Panc1 (cell line): ENCODE data around the gene NLRP9. TPM values are rescaled to one million over a fixed set of nuclear protein-coding genes. Genes with fewer than 3 reads are reported as not detected.

Experiments
- ATAC-seq: fragments of 200-7000 bp; cut with Tn5 transposase; 2 replicates; pipeline ENCODE4 v1.9.1; 2020; ENCODE audit warnings: mild to moderate bottlenecking, moderate library complexity
- BruUV-seq: library from RNA; stranded (reverse); fragments of 400-500 nt; replicated peaks from 2 replicates; lab custom pipeline; 2021; lab: Mats Ljungman, UMichigan
- CTCF ChIA-PET: fragments of 300-600 bp; sonication (Branson Sonifier 250); formaldehyde crosslinking; loops from one replicate; lab custom pipeline; 2022; ENCODE audit warnings: antibody characterized with exemption; lab: Charles Lee
- POLR2A ChIA-PET: fragments of 300-600 bp; sonication (Branson Sonifier 250); formaldehyde crosslinking; loops from one replicate; lab custom pipeline; 2022; ENCODE audit warnings: antibody characterized with exemption; lab: Charles Lee
- DNase-seq: peaks from one replicate; pipeline ENCODE4 v3.0.0-alpha.2; 2010; ENCODE audit warnings: low read depth, low spot score
- H3K27ac ChIP-seq: 2 replicates; pipeline ENCODE4 v1.5.1; 2011; ENCODE audit warnings: mild to moderate bottlenecking, low read length, inconsistent platforms
- H3K27me3 ChIP-seq: fragments of 200-500 bp; sonication (Bioruptor generic); 2 replicates; pipeline ENCODE4 v1.6.0; 2014; ENCODE audit warnings: low read length, inconsistent platforms; ENCODE audit not compliant: control insufficient read depth, insufficient read depth
- H3K36me3 ChIP-seq: fragments of 200-500 bp; sonication (Bioruptor generic); 2 replicates; pipeline ENCODE4 v1.5.1; 2014; ENCODE audit warnings: inconsistent platforms, mild to moderate bottlenecking, low read length, moderate library complexity; ENCODE audit not compliant: control insufficient read depth, insufficient read depth
- H3K4me1 ChIP-seq: 2 replicates; pipeline ENCODE4 v1.5.1; 2011; ENCODE audit warnings: inconsistent platforms, mild to moderate bottlenecking, low read length, moderate library complexity; ENCODE audit not compliant: control insufficient read depth, insufficient read depth
- H3K4me3 ChIP-seq, 2 experiments: 2 replicates each; pipeline ENCODE4 v1.5.1; 2011 to 2012; ENCODE audit warnings: low read depth in 2 of 2, low read length in 2 of 2, mild to moderate bottlenecking in 2 of 2, inconsistent platforms in 1 of 2, moderate library complexity in 1 of 2
- H3K9me3 ChIP-seq: fragments of 200-500 bp; sonication (Bioruptor generic); 2 replicates; pipeline ENCODE4 v1.5.1; 2014; ENCODE audit warnings: low read depth, mild to moderate bottlenecking, inconsistent platforms, low read length, moderate library complexity; ENCODE audit not compliant: control insufficient read depth, insufficient read depth
- POLR2AphosphoS5 ChIP-seq: IDR thresholded peaks from 2 replicates; pipeline ENCODE4 v1.6.1; 2012; ENCODE audit warnings: mild to moderate bottlenecking, low read depth, low read length, moderate library complexity
- SIN3A ChIP-seq: IDR thresholded peaks from 2 replicates; pipeline ENCODE4 v1.6.1; 2012; ENCODE audit warnings: low read depth, mild to moderate bottlenecking, low read length, moderate library complexity, borderline replicate concordance; ENCODE audit not compliant: insufficient read depth
- TCF7L2 ChIP-seq: IDR thresholded peaks from 2 replicates; pipeline ENCODE4 v1.6.1; 2011; ENCODE audit warnings: mild to moderate bottlenecking, low read depth, low read length, inconsistent platforms
- in situ Hi-C: cut with HindIII; loops from 2 replicates; pipeline ENCODE4 v1.10.0; 2016; ENCODE audit warnings: low sequenced_read_pairs, low pct_unique_long_range_greater_than_20kb
- intact Hi-C: fragments of 100-400 bp; cut with micrococcal nuclease; formaldehyde crosslinking; loops from one replicate; pipeline ENCODE4 v1.10.0; 2022; ENCODE audit not compliant: unreplicated experiment
- total RNA-seq: library from RNA; stranded (reverse); gene quantifications from one replicate; pipeline ENCODE4 v1.2.1, GENCODE V29; 2021; ENCODE audit not compliant: unreplicated experiment
- TF ChIP-seq, protein P1 (sequence below), 2 experiments: IDR thresholded peaks; 2 replicates each; pipeline ENCODE4 v1.6.1; 2011 to 2012; ENCODE audit warnings: low read depth in 2 of 2, control low read depth in 1 of 2, low read length in 1 of 2, mild to moderate bottlenecking in 1 of 2, moderate library complexity in 1 of 2; ENCODE audit not compliant: insufficient read depth in 1 of 2
- TF ChIP-seq, protein P2 (sequence below): fragments of 450-650 bp; IDR thresholded peaks from 2 replicates; pipeline ENCODE4 v1.5.1; 2017; ENCODE audit warnings: mild to moderate bottlenecking

The NLRP9 gene
- total RNA-seq, 1 experiment from 2014 or later: not detected

- POLR2A ChIA-PET: no interaction called here
Measured at GRCh38 chr19:55693336-55693974, 44.7 kb downstream of the NLRP9 start.

DNA sequence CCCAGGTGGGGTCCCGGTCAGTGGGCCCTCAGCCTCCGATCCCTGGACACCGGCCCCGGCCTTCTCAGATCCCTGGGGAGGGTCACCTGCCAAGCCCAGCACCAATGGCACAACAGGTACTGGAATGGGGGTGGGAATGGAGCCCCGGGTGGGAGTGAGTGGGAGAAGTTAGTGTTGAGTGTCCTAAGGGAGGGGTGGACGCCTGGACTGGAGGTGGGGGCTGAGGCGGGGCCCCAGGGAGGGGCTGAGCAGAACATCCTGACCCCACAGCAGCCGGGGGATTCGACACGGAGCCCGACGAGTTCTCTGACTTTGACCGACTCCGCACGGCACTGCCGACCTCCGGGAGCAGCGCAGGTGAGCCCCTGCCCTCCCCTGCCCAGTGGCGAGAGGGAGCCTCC is 45.5 kb downstream of the NLRP9 start:
- BruUV-seq: no TSS peak
- intact Hi-C loops: no loop called here
- POLR2A ChIA-PET: no interaction called here

More at GRCh38 chr19:55693336-55693974, 44.7 kb downstream of the NLRP9 start:
- CTCF ChIA-PET: no interaction called here
- Histone ChIP-seq H3K36me3 (peaks cover 5% of the 10 kb centered on the region), H3K27me3 (no peaks in the 10 kb centered on the region), H3K27ac (no peak overlapping the region), H3K9me3 (no peaks in the 10 kb centered on the region), H3K4me1 (no peaks in the 10 kb centered on the region), H3K4me3 (no peak overlapping the region)
- DNase-seq (no peak), ATAC-seq (no peak)
- TF ChIP-seq TCF7L2 (no peak), SIN3A (no peak), POLR2AphosphoS5 (no peak)
- TF ChIP-seq, protein P1, sequence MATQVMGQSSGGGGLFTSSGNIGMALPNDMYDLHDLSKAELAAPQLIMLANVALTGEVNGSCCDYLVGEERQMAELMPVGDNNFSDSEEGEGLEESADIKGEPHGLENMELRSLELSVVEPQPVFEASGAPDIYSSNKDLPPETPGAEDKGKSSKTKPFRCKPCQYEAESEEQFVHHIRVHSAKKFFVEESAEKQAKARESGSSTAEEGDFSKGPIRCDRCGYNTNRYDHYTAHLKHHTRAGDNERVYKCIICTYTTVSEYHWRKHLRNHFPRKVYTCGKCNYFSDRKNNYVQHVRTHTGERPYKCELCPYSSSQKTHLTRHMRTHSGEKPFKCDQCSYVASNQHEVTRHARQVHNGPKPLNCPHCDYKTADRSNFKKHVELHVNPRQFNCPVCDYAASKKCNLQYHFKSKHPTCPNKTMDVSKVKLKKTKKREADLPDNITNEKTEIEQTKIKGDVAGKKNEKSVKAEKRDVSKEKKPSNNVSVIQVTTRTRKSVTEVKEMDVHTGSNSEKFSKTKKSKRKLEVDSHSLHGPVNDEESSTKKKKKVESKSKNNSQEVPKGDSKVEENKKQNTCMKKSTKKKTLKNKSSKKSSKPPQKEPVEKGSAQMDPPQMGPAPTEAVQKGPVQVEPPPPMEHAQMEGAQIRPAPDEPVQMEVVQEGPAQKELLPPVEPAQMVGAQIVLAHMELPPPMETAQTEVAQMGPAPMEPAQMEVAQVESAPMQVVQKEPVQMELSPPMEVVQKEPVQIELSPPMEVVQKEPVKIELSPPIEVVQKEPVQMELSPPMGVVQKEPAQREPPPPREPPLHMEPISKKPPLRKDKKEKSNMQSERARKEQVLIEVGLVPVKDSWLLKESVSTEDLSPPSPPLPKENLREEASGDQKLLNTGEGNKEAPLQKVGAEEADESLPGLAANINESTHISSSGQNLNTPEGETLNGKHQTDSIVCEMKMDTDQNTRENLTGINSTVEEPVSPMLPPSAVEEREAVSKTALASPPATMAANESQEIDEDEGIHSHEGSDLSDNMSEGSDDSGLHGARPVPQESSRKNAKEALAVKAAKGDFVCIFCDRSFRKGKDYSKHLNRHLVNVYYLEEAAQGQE (IDR thresholded peaks at IDR 0.05; ENCODE audit: insufficient read depth in 1 of 2, low read depth in 2 of 2, low read length in 1 of 2): no peak
- TF ChIP-seq, protein P2, sequence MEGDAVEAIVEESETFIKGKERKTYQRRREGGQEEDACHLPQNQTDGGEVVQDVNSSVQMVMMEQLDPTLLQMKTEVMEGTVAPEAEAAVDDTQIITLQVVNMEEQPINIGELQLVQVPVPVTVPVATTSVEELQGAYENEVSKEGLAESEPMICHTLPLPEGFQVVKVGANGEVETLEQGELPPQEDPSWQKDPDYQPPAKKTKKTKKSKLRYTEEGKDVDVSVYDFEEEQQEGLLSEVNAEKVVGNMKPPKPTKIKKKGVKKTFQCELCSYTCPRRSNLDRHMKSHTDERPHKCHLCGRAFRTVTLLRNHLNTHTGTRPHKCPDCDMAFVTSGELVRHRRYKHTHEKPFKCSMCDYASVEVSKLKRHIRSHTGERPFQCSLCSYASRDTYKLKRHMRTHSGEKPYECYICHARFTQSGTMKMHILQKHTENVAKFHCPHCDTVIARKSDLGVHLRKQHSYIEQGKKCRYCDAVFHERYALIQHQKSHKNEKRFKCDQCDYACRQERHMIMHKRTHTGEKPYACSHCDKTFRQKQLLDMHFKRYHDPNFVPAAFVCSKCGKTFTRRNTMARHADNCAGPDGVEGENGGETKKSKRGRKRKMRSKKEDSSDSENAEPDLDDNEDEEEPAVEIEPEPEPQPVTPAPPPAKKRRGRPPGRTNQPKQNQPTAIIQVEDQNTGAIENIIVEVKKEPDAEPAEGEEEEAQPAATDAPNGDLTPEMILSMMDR: no peak
- BruUV-seq: no TSS peak
- in situ Hi-C loops: no loop called here
- intact Hi-C loops: no loop called here

More for the DNA sequence above, 45.5 kb downstream of the NLRP9 start:
- Histone ChIP-seq H3K36me3 (peaks cover 5% of the 10 kb centered on the region), H3K9me3 (no peaks in the 10 kb centered on the region), H3K27me3 (no peaks in the 10 kb centered on the region), H3K27ac (no peak overlapping the region), H3K4me1 (peaks cover 3% of the 10 kb centered on the region; the same call in 1 of the 2 replicates), H3K4me3 (no peak overlapping the region)
- in situ Hi-C loops: no loop called here
- DNase-seq: no peak
- CTCF ChIA-PET: no interaction called here
- ATAC-seq: no peak
- TF ChIP-seq TCF7L2: no peak
- TF ChIP-seq, protein P2: no peak
- TF ChIP-seq SIN3A: no peak
- TF ChIP-seq, protein P1 (IDR thresholded peaks at IDR 0.05; ENCODE audit: insufficient read depth in 1 of 2, low read depth in 2 of 2, low read length in 1 of 2): no peak
- no peak for TF ChIP-seq POLR2AphosphoS5
